WTC11 (cell line): Measurements from ENCODE around the gene MADCAM1. TPM values are rescaled to one million over a fixed set of nuclear protein-coding genes. Genes with fewer than 3 reads are reported as not detected.
A peak's percentile ranks its signal among the peaks of the same experiment; 100 is the strongest.

ENCODE experiments used
- ATAC-seq: fragments of 200-7000 bp; cut with Tn5 transposase; 2 replicates; pipeline ENCODE4 v1.10.0; 2021; ENCODE audit warnings: mild to moderate bottlenecking, moderate library complexity
- CTCF ChIA-PET: fragments of 300-600 bp; sonication (Branson Sonifier 250); formaldehyde crosslinking; loops from one replicate; lab custom pipeline; 2021; ENCODE audit warnings: antibody characterized with exemption; lab: Charles Lee
- POLR2A ChIA-PET: fragments of 350-600 bp; sonication (Branson Sonifier 250); formaldehyde crosslinking; loops from one replicate; lab custom pipeline; 2021; ENCODE audit warnings: antibody characterized with exemption; lab: Charles Lee
- DNase-seq: peaks from one replicate; pipeline ENCODE4 v3.0.0; 2021; ENCODE audit warnings: low spot score
- H3K27ac Mint-ChIP-seq: 2 replicates; pipeline ENCODE4 v1.8.0; 2021; ENCODE audit warnings: mixed read lengths
- H3K27me3 Mint-ChIP-seq: 2 replicates; pipeline ENCODE4 v1.8.0; 2021; ENCODE audit warnings: low read depth, mild to moderate bottlenecking, moderate library complexity, mixed read lengths
- H3K36me3 Mint-ChIP-seq: 2 replicates; pipeline ENCODE4 v1.8.0; 2021; ENCODE audit warnings: mixed read lengths
- H3K4me1 Mint-ChIP-seq: 2 replicates; pipeline ENCODE4 v1.8.0; 2022; ENCODE audit warnings: mixed read lengths
- H3K4me3 Mint-ChIP-seq: 2 replicates; pipeline ENCODE4 v1.8.0; 2021; ENCODE audit warnings: mild to moderate bottlenecking, moderate library complexity, mixed read lengths
- H3K9me3 Mint-ChIP-seq: 2 replicates; pipeline ENCODE4 v1.8.0; 2021; ENCODE audit warnings: mixed read lengths
- ARID4B ChIP-seq: sonication (generic); formaldehyde crosslinking; IDR thresholded peaks from 2 replicates; pipeline ENCODE4 v1.8.0; 2023; ENCODE audit warnings: missing genetic modification reagents, mild to moderate bottlenecking, borderline replicate concordance
- CTCF ChIP-seq: fragments of 200-600 bp; IDR thresholded peaks from 2 replicates; pipeline ENCODE4 v1.8.0; 2022; ENCODE audit warnings: antibody characterized with exemption
- ETV6 ChIP-seq: sonication (generic); formaldehyde crosslinking; IDR thresholded peaks from 2 replicates; pipeline ENCODE4 v1.8.1; 2022; ENCODE audit warnings: mild to moderate bottlenecking, missing genetic modification reagents
- FOXK1 ChIP-seq: sonication (generic); formaldehyde crosslinking; IDR thresholded peaks from 2 replicates; pipeline ENCODE4 v1.8.0; 2022; ENCODE audit warnings: mild to moderate bottlenecking, moderate library complexity, missing genetic modification reagents
- FOXP1 ChIP-seq: sonication (generic); formaldehyde crosslinking; IDR thresholded peaks from 2 replicates; pipeline ENCODE4 v1.8.0; 2022; ENCODE audit warnings: missing genetic modification reagents, mild to moderate bottlenecking, moderate library complexity, borderline replicate concordance
- HMGA2 ChIP-seq: fragments of 250-450 bp; sonication (Bioruptor Pico); IDR thresholded peaks from 2 replicates; pipeline ENCODE4 v1.4.0; 2021; ENCODE audit warnings: mild to moderate bottlenecking, moderate library complexity
- HMGXB4 ChIP-seq: sonication (generic); formaldehyde crosslinking; IDR thresholded peaks from 2 replicates; pipeline ENCODE4 v1.8.1; 2023; ENCODE audit warnings: mild to moderate bottlenecking, moderate library complexity, missing genetic modification reagents
- MAX ChIP-seq: sonication (generic); formaldehyde crosslinking; IDR thresholded peaks from 2 replicates; pipeline ENCODE4 v1.8.0; 2022; ENCODE audit warnings: mild to moderate bottlenecking, missing genetic modification reagents
- MYBL2 ChIP-seq: sonication (generic); formaldehyde crosslinking; IDR thresholded peaks from 2 replicates; pipeline ENCODE4 v1.8.1; 2023; ENCODE audit warnings: mild to moderate bottlenecking, moderate library complexity, missing genetic modification reagents
- NR3C1 ChIP-seq: sonication (generic); formaldehyde crosslinking; conservative IDR thresholded peaks from 2 replicates; pipeline ENCODE4 v1.8.1; 2023; ENCODE audit warnings: low read depth, mild to moderate bottlenecking, missing genetic modification reagents
- ZBTB21 ChIP-seq: sonication (generic); formaldehyde crosslinking; IDR thresholded peaks from 2 replicates; pipeline ENCODE4 v1.8.1; 2023; ENCODE audit warnings: mild to moderate bottlenecking, missing genetic modification reagents, borderline replicate concordance
- ZNF138 ChIP-seq: sonication (generic); formaldehyde crosslinking; conservative IDR thresholded peaks from 2 replicates; pipeline ENCODE4 v1.8.1; 2022; ENCODE audit warnings: mild to moderate bottlenecking, moderate library complexity, missing genetic modification reagents
- ZNF281 ChIP-seq: sonication (generic); formaldehyde crosslinking; IDR thresholded peaks from 2 replicates; pipeline ENCODE4 v1.8.0; 2023; ENCODE audit warnings: mild to moderate bottlenecking, missing genetic modification reagents
- ZNF396 ChIP-seq: fragments of 250-450 bp; sonication (Bioruptor Pico); IDR thresholded peaks from 2 replicates; pipeline ENCODE4 v1.8.0; 2021; ENCODE audit warnings: mild to moderate bottlenecking, moderate library complexity, borderline replicate concordance
- total RNA-seq: library from RNA; stranded (reverse); gene quantifications from 3 replicates; pipeline ENCODE4 v1.2.3, GENCODE V29; 2021
- TF ChIP-seq, protein P1 (sequence below): sonication (generic); formaldehyde crosslinking; IDR thresholded peaks from 2 replicates; pipeline ENCODE4 v1.8.1; 2022; ENCODE audit warnings: mild to moderate bottlenecking, missing genetic modification reagents, moderate library complexity, borderline replicate concordance

MADCAM1 gene
- total RNA-seq, 1 experiment from 2014 or later = 4.7 TPM

- TF ChIP-seq, protein P1, sequence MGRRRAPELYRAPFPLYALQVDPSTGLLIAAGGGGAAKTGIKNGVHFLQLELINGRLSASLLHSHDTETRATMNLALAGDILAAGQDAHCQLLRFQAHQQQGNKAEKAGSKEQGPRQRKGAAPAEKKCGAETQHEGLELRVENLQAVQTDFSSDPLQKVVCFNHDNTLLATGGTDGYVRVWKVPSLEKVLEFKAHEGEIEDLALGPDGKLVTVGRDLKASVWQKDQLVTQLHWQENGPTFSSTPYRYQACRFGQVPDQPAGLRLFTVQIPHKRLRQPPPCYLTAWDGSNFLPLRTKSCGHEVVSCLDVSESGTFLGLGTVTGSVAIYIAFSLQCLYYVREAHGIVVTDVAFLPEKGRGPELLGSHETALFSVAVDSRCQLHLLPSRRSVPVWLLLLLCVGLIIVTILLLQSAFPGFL = peak; percentile 53; the same call in 1 of the 2 replicates
- TF ChIP-seq ARID4B (CRISPR knock-in tag) = peak; percentile 47; the same call in 1 of the 2 replicates
Measured at GRCh38 chr19:507286-508203, 11.3 kb downstream of the MADCAM1 start, which contains the start of gene TPGS1 (continued).

DNA sequence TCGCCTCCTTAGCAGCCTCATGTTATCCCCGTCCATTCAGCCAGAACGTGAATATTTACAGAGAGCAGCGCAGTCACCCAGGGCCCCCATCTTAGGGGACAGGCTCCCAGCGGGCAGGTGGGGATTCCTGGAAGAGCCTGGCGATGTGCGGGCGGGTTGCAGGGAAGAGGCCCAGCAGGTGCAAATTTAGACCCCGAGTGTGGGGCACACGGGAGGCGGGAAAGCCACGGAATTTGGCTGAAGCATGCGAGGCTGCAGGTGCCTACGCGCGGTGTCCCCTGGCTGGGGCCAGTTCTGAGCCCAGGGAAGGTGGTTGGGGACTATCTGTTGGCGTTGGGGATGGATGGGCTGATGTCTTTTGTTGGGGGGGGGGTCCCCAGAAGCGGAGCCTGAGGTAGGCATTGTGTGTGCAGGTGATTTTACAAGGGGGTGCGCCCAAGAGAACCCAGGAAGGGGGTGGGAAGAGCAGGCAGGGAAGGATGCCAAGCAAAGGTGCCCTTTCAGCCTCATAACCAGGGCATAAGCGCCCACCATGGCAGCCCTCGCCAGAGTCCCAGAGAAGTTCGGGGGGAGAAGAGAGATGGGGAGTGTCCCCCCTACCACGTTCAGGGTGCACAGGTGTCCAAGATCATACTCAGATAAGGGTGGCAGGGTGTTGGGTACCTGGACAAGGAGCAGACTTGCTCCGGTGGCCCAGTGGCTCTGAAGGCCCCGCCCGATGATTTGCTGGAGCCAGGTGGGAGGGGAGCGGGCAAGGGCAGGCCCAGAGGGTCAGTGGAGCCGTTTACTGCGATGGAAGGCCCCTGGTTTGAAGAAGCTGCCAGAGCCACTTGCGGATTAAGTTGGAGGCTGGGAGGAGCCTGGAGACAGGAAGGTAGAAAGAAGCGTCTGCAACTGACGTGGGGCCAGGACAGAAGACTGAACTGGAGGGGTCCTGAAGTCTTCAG lies 12.2 kb downstream of the MADCAM1 start:
- CTCF ChIA-PET = interaction anchor here (2.3 to 3.6 kb wide), 2 partner anchors 21 to 22 kb away, joined by 10 to 82 read pairs; partner anchors contain the start of gene CDC34
- DNase-seq = no peak
- POLR2A ChIA-PET = no interaction called here
- Mint-ChIP-seq H3K4me1 (peaks cover 18% of the 10 kb centered on the region), H3K9me3 (peaks cover 8% of the 10 kb centered on the region; the same call in 1 of the 2 replicates), H3K27ac (peak overlapping the region; percentile 57; the same call in 1 of the 2 replicates), H3K4me3 (peak overlapping the region; percentile 93), H3K27me3 (peaks cover 5% of the 10 kb centered on the region), H3K36me3 (peaks cover 13% of the 10 kb centered on the region)
- ATAC-seq = no peak
- no peak for TF ChIP-seq ZNF281 (CRISPR knock-in tag)
- TF ChIP-seq ZNF138 (CRISPR knock-in tag) = no peak

DNA sequence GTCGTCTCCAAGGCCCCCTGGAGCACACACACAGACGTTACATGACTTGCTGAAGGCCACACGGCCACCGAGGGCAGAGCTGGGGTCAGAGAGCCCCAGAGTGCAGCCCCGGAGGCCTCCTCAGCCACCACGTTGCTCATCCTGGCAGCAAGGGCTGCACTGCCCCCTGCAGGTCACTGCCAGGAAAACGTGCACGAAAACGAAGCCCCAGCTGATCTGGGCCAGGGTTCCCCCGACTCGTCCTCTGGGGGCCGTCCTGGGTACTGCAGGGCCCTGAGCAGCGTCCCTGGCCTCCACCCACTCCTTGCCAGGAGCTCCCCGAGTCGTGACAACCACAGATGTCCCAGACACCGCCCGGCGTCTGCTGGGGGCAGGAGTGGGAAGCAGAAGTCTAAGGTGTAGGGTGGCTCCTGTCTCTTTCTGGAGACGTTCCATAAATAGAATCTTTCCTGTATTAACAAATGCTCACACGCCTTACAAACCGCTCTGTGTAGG lies 14.4 kb downstream of the MADCAM1 start:
- POLR2A ChIA-PET = interaction anchor here (0.7 to 1.6 kb wide), 5 partner anchors 8 to 121 kb away, joined by 4 to 6 read pairs (median 4); partner anchors contain the start of gene BSG
- CTCF ChIA-PET = interaction anchor here (0.6 to 3.6 kb wide), 56 partner anchors 8 to 962 kb away, joined by 3 to 82 read pairs (median 4); partner anchors contain the start of genes BSG, C2CD4C, CDC34 and MADCAM1
- peaks cover 13% of the 10 kb centered on the region for H3K36me3 Mint-ChIP-seq
- peaks cover 8% of the 10 kb centered on the region; the same call in 1 of the 2 replicates for H3K9me3 Mint-ChIP-seq
- peaks cover 10% of the 10 kb centered on the region for H3K27me3 Mint-ChIP-seq
- H3K27ac Mint-ChIP-seq = no peak overlapping the region
- peaks cover 18% of the 10 kb centered on the region for H3K4me1 Mint-ChIP-seq
- H3K4me3 Mint-ChIP-seq = peak overlapping the region; percentile 53
- ATAC-seq = peak; percentile 42
- peak; percentile 96 for DNase-seq
- TF ChIP-seq ETV6 = no peak
- TF ChIP-seq HMGA2 (CRISPR knock-in tag) = no peak
- TF ChIP-seq ZNF396 = no peak
- TF ChIP-seq HMGXB4 = peak; percentile 59; the same call in 1 of the 2 replicates
- TF ChIP-seq FOXP1 (CRISPR knock-in tag) = peak; percentile 65; the same call in 1 of the 2 replicates
- 0 out of 2 replicates have a peak, but pooled peaks have one; percentile 43 for TF ChIP-seq FOXK1
- TF ChIP-seq ZBTB21 (CRISPR knock-in tag) = no peak
- TF ChIP-seq MAX (CRISPR knock-in tag) = peak; percentile 89
- TF ChIP-seq CTCF = peak; percentile 99
- TF ChIP-seq MYBL2 (CRISPR knock-in tag) = 0 out of 2 replicates have a peak, but pooled peaks have one; percentile 26
- TF ChIP-seq NR3C1 (CRISPR knock-in tag) = no peak
